ENCODE data around the gene UNKL. TPM values are rescaled to one million over a fixed set of nuclear protein-coding genes. Genes with fewer than 3 reads are reported as not detected.

Gene UNKL
- total RNA-seq, 1 experiment from 2014 or later, result 112 TPM

- Histone ChIP-seq H4K20me1 (ENCODE audit: insufficient read depth) (no peaks in the 10 kb centered on the region), H3K27ac (no peak overlapping the region), H3K9me3 (ENCODE audit: insufficient read depth, low read depth) (no peaks in the 10 kb centered on the region), H2AFZ (no peak overlapping the region), H3K9me2 (ENCODE audit: insufficient read depth) (no peaks in the 10 kb centered on the region), H3K36me3 (ENCODE audit: low read depth) (no peaks in the 10 kb centered on the region), H3K79me2 (ENCODE audit: low read depth) (no peaks in the 10 kb centered on the region), H3K27me3 (ENCODE audit: insufficient read depth, low read depth) (no peaks in the 10 kb centered on the region), H3K4me3 (no peak overlapping the region), H3K4me1 (replicated peaks; ENCODE audit: insufficient read depth) (no peaks in the 10 kb centered on the region), H3K4me2 (no peak overlapping the region), H3F3A (ENCODE audit: insufficient read depth, low read depth) (no peaks in the 10 kb centered on the region)
- ChIA-PET POLR2A (ENCODE audit: unreplicated experiment) (no interaction called here), CTCF (no interaction called here)
- intact Hi-C loops (cut with micrococcal nuclease; ENCODE audit: unreplicated experiment), result no loop called here
- BruUV-seq (replicated peaks), result no TSS peak
- no peak for DNase-seq
- no peak for TF ChIP-seq CTCF (conservative IDR thresholded peaks at IDR 0.05)
Measured at GRCh38 chr16:1455190-1456171, 41.0 kb upstream of the UNKL start.

GRCh38 chr16:1454561-1454960, 40.1 kb upstream of the UNKL start:
- intact Hi-C loops (cut with micrococcal nuclease; ENCODE audit: unreplicated experiment), result no loop called here
- H4K20me1 ChIP-seq (ENCODE audit: insufficient read depth), result no peaks in the 10 kb centered on the region
- H3K4me1 ChIP-seq (replicated peaks; ENCODE audit: insufficient read depth), result no peaks in the 10 kb centered on the region
- H3K36me3 ChIP-seq (ENCODE audit: low read depth), result no peaks in the 10 kb centered on the region
- TF ChIP-seq EZH2 (IDR thresholded peaks at IDR 0.05; ENCODE audit: low read depth) (no peak), CTCF (conservative IDR thresholded peaks at IDR 0.05) (no peak)
- H3K79me2 ChIP-seq (ENCODE audit: low read depth), result no peaks in the 10 kb centered on the region
- no peak overlapping the region for H2AFZ ChIP-seq
- no peak for DNase-seq
- no peak overlapping the region for H3K27ac ChIP-seq
- H3K4me2 ChIP-seq, result no peak overlapping the region
- no TSS peak for BruUV-seq (replicated peaks)
- H3K27me3 ChIP-seq (ENCODE audit: insufficient read depth, low read depth), result no peaks in the 10 kb centered on the region
- ChIA-PET CTCF (no interaction called here), POLR2A (ENCODE audit: unreplicated experiment) (no interaction called here)
- no peaks in the 10 kb centered on the region for H3K9me3 ChIP-seq (ENCODE audit: insufficient read depth, low read depth)
- H3F3A ChIP-seq (ENCODE audit: insufficient read depth, low read depth), result no peaks in the 10 kb centered on the region
- H3K9me2 ChIP-seq (ENCODE audit: insufficient read depth), result no peaks in the 10 kb centered on the region
- no peak overlapping the region for H3K4me3 ChIP-seq

- H3K4me1 ChIP-seq (replicated peaks; ENCODE audit: insufficient read depth), result no peaks in the 10 kb centered on the region
- H3K9me2 ChIP-seq (ENCODE audit: insufficient read depth), result no peaks in the 10 kb centered on the region
- no peak overlapping the region for H3K4me3 ChIP-seq
- no peak overlapping the region for H3K27ac ChIP-seq
- H3F3A ChIP-seq (ENCODE audit: insufficient read depth, low read depth), result no peaks in the 10 kb centered on the region
- H3K27me3 ChIP-seq (ENCODE audit: insufficient read depth, low read depth), result no peaks in the 10 kb centered on the region
- no peaks in the 10 kb centered on the region for H4K20me1 ChIP-seq (ENCODE audit: insufficient read depth)
- no TSS peak for BruUV-seq (replicated peaks)
- H2AFZ ChIP-seq, result no peak overlapping the region
- intact Hi-C loops (cut with micrococcal nuclease; ENCODE audit: unreplicated experiment), result no loop called here
- ChIA-PET POLR2A (ENCODE audit: unreplicated experiment) (no interaction called here), CTCF (no interaction called here)
- no peak overlapping the region for H3K4me2 ChIP-seq
- DNase-seq, result no peak
- H3K79me2 ChIP-seq (ENCODE audit: low read depth), result no peaks in the 10 kb centered on the region
- H3K36me3 ChIP-seq (ENCODE audit: low read depth), result no peaks in the 10 kb centered on the region
- TF ChIP-seq CTCF (conservative IDR thresholded peaks at IDR 0.05), result no peak
- no peak for TF ChIP-seq EZH2 (IDR thresholded peaks at IDR 0.05; ENCODE audit: low read depth)
- H3K9me3 ChIP-seq (ENCODE audit: insufficient read depth, low read depth), result no peaks in the 10 kb centered on the region
Measured at GRCh38 chr16:1453316-1453715, 38.8 kb upstream of the UNKL start.

Measured in PC-9 (cell line).